Measurements from ENCODE around the gene HELZ.

- no peak; the same call in 1 of the 2 replicates for TF ChIP-seq POLR2AphosphoS5 (IDR thresholded peaks at IDR 0.05; ENCODE audit: low read depth, low read length)
- no peak for TF ChIP-seq CEBPB (IDR thresholded peaks at IDR 0.05; ENCODE audit: low read depth, low read length)
- TF ChIP-seq RFX5 (IDR thresholded peaks at IDR 0.05; ENCODE audit: borderline replicate concordance, low read depth, low read length), result no peak
- no peak for TF ChIP-seq SAP30 (IDR thresholded peaks at IDR 0.05; ENCODE audit: insufficient read depth, insufficient replicate concordance, low read length)
- TF ChIP-seq CTCF (IDR thresholded peaks at IDR 0.05; ENCODE audit: control extremely low read depth in 1 of 3, insufficient read depth in 1 of 3, low read depth in 1 of 3, low read length in 3 of 3), result no peak
Observed at GRCh38 chr17:67245694-67246402, 852 bp upstream of the HELZ start.
